Liver (tissue), 3 donors: ENCODE results near the gene CDON.

Source experiments
- GABPA ChIP-seq, 2 donors: IDR thresholded peaks in 1 of 2; conservative IDR thresholded peaks in 1 of 2; 2 replicates each; pipeline ENCODE4 v1.6.1; 2016; ENCODE audit warnings: antibody characterized with exemption in 2 of 2, mild to moderate bottlenecking in 1 of 2, moderate library complexity in 1 of 2
- REST ChIP-seq: IDR thresholded peaks from 2 replicates; pipeline ENCODE4 v1.6.1; 2016; ENCODE audit warnings: antibody characterized with exemption, mild to moderate bottlenecking
- TAF1 ChIP-seq: conservative IDR thresholded peaks from 2 replicates; pipeline ENCODE4 v1.6.1; 2016; ENCODE audit warnings: antibody characterized with exemption, mild to moderate bottlenecking
- YY1 ChIP-seq: IDR thresholded peaks from 2 replicates; pipeline ENCODE4 v1.6.1; 2016; ENCODE audit warnings: antibody characterized with exemption, mild to moderate bottlenecking
- ZBTB33 ChIP-seq: IDR thresholded peaks from 2 replicates; pipeline ENCODE4 v1.6.1; 2016; ENCODE audit warnings: antibody characterized with exemption
- TF ChIP-seq, protein P1 (sequence below): fragments of 150-350 bp; IDR thresholded peaks from 2 replicates; pipeline ENCODE4 v1.5.1; 2017; ENCODE audit warnings: improper control_type of control experiment, low read depth, low read length; ENCODE audit not compliant: missing input control
- TF ChIP-seq, protein P2 (sequence below): IDR thresholded peaks from 2 replicates; pipeline ENCODE4 v1.6.1; 2016; ENCODE audit warnings: antibody characterized with exemption
- donor health status: healthy.
- donor health status: healthy.

DNA sequence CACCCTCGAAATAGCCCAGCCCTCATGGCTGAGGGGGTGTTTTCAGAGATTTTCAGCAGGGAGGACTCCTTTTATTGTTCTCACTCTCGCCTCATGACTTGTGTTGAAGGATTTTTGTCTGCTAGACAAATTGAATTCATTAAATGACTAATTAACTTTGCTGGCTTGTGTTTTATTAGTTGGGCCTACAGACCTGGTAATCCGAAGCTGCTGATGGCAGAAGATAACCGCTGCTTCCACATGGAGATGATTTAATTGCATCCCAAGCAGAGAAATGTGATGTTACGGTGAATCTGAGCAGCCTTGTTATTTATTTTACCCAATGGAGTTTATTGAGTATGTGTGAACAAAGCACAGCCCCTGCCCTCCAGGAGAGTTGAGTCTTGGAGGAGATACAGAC lies 40.5 kb upstream of the CDON start:
- TF ChIP-seq, protein P1, sequence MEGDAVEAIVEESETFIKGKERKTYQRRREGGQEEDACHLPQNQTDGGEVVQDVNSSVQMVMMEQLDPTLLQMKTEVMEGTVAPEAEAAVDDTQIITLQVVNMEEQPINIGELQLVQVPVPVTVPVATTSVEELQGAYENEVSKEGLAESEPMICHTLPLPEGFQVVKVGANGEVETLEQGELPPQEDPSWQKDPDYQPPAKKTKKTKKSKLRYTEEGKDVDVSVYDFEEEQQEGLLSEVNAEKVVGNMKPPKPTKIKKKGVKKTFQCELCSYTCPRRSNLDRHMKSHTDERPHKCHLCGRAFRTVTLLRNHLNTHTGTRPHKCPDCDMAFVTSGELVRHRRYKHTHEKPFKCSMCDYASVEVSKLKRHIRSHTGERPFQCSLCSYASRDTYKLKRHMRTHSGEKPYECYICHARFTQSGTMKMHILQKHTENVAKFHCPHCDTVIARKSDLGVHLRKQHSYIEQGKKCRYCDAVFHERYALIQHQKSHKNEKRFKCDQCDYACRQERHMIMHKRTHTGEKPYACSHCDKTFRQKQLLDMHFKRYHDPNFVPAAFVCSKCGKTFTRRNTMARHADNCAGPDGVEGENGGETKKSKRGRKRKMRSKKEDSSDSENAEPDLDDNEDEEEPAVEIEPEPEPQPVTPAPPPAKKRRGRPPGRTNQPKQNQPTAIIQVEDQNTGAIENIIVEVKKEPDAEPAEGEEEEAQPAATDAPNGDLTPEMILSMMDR = no peak
- TF ChIP-seq, protein P2, sequence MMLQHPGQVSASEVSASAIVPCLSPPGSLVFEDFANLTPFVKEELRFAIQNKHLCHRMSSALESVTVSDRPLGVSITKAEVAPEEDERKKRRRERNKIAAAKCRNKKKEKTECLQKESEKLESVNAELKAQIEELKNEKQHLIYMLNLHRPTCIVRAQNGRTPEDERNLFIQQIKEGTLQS = no peak
- TF ChIP-seq REST = no peak
- TF ChIP-seq ZBTB33 = no peak
- TF ChIP-seq GABPA (IDR thresholded peaks at IDR 0.05 in 1 of 2, conservative IDR thresholded peaks at IDR 0.05 in 1 of 2) = no peak
- TF ChIP-seq YY1 = no peak
- TF ChIP-seq TAF1 = no peak
